ENCODE data around the gene SMCHD1. TPM values are rescaled to one million over a fixed set of nuclear protein-coding genes. Genes with fewer than 3 reads are reported as not detected.

Gene SMCHD1
- total and polyA plus RNA-seq, 3 experiments from 2014 or later, result 42.9 to 93.7 (median 89.5) TPM

DNA sequence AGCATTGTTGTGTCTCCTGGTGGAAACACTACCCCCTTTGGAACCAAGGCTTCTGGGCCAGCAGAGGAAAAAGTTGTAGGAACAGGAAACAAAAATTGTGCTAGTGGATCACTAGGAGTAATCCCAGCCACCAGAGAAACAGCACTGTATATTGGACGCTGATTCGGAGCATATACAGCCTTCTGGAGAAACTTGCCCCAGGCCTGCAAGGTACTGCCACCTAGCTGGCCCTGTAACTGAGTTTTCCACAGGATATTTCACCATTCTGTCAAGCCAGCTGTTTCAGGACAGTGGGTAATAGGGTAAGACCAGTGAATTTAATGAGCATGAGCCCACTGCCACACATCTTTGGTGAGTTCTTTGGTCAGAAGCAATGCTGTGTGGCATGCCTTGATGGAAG lies 166.2 kb downstream of the SMCHD1 start:
- Mint-ChIP-seq H3K4me1 (no peaks in the 10 kb centered on the region), H3K36me3 (peaks cover 0 to 4% (median 0%) of the 10 kb centered on the region in 3 donors), H3K9me3 (peaks cover 0 to 4% (median 0%) of the 10 kb centered on the region in 5 donors), H3K27me3 (no peaks in the 10 kb centered on the region), H3K27ac (no peak overlapping the region), H3K4me3 (no peak overlapping the region)
- H3K9me3 ChIP-seq (ENCODE audit: low read length), result no peaks in the 10 kb centered on the region
- no peak for DNase-seq
- CTCF ChIA-PET, result no interaction called here
- no peak overlapping the region for H3K27ac ChIP-seq (ENCODE audit: low read depth, low read length)
- no peaks in the 10 kb centered on the region for H3K36me3 ChIP-seq (ENCODE audit: insufficient read depth, low read length)
- POLR2A ChIA-PET, result no interaction called here
- H3K27me3 ChIP-seq (ENCODE audit: insufficient read depth, low read length, poor library complexity, severe bottlenecking), result no peaks in the 10 kb centered on the region
- H3K4me3 ChIP-seq (ENCODE audit: low read length), result no peak overlapping the region
- H3K4me1 ChIP-seq (ENCODE audit: insufficient read depth, low read length), result no peaks in the 10 kb centered on the region

- Histone ChIP-seq H3K9me3 (ENCODE audit: low read length) (no peaks in the 10 kb centered on the region), H3K27me3 (ENCODE audit: insufficient read depth, low read length, poor library complexity, severe bottlenecking) (no peaks in the 10 kb centered on the region), H3K4me1 (ENCODE audit: insufficient read depth, low read length) (no peaks in the 10 kb centered on the region), H3K4me3 (ENCODE audit: low read length) (no peak overlapping the region), H3K36me3 (ENCODE audit: insufficient read depth, low read length) (no peaks in the 10 kb centered on the region), H3K27ac (ENCODE audit: low read depth, low read length) (no peak overlapping the region)
- ChIA-PET POLR2A (no interaction called here), CTCF (no interaction called here)
- H3K9me3 Mint-ChIP-seq, result peaks cover 0 to 2% (median 0%) of the 10 kb centered on the region in 5 donors
- peak overlapping the region in 1 of 8 donors; percentile 17 for H3K27ac Mint-ChIP-seq
- no peak overlapping the region for H3K4me3 Mint-ChIP-seq
- H3K27me3 Mint-ChIP-seq, result no peaks in the 10 kb centered on the region
- no peaks in the 10 kb centered on the region for H3K4me1 Mint-ChIP-seq
- peaks cover 0 to 4% (median 0%) of the 10 kb centered on the region in 3 donors for H3K36me3 Mint-ChIP-seq
- DNase-seq, result no peak
These were observed 166.8 kb downstream of the SMCHD1 start for GRCh38 chr18:2822213-2822921.

DNA sequence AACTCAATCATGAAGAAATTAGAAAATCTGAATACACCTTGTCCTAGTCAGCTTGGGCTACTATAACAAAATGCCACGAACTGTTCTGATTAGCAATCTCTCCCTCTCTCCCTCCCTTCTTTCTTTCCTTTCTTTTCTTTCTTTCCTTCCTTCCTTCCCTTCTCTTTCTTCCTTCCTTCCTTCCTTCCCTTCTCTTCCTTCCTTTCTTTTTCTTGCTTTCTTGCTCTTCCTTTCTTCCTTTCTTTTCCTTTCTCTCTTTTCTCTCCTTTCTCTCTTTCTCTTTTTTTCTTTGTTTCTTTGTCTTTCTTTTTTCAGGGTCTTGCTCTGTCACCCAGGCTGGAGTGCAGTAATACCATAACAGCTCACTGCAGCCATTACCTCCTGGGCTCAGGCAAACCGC lies 167.7 kb downstream of the SMCHD1 start:
- CTCF ChIA-PET, result no interaction called here
- H3K27ac ChIP-seq (ENCODE audit: low read depth, low read length), result no peak overlapping the region
- Mint-ChIP-seq H3K4me3 (no peak overlapping the region), H3K4me1 (no peaks in the 10 kb centered on the region), H3K27me3 (no peaks in the 10 kb centered on the region), H3K36me3 (peaks cover 0 to 4% (median 0%) of the 10 kb centered on the region in 3 donors), H3K9me3 (peaks cover 0 to 2% (median 0%) of the 10 kb centered on the region in 5 donors), H3K27ac (peak overlapping the region in 1 of 8 donors; percentile 91)
- no peaks in the 10 kb centered on the region for H3K27me3 ChIP-seq (ENCODE audit: insufficient read depth, low read length, poor library complexity, severe bottlenecking)
- DNase-seq, result no peak
- H3K9me3 ChIP-seq (ENCODE audit: low read length), result no peaks in the 10 kb centered on the region
- no peaks in the 10 kb centered on the region for H3K4me1 ChIP-seq (ENCODE audit: insufficient read depth, low read length)
- H3K36me3 ChIP-seq (ENCODE audit: insufficient read depth, low read length), result no peaks in the 10 kb centered on the region
- no peak overlapping the region for H3K4me3 ChIP-seq (ENCODE audit: low read length)
- POLR2A ChIA-PET, result no interaction called here

- Histone ChIP-seq H3K9me3 (ENCODE audit: low read length) (no peaks in the 10 kb centered on the region), H3K27me3 (ENCODE audit: insufficient read depth, low read length, poor library complexity, severe bottlenecking) (no peaks in the 10 kb centered on the region), H3K4me3 (ENCODE audit: low read length) (no peak overlapping the region), H3K4me1 (ENCODE audit: insufficient read depth, low read length) (no peaks in the 10 kb centered on the region), H3K36me3 (ENCODE audit: insufficient read depth, low read length) (no peaks in the 10 kb centered on the region), H3K27ac (ENCODE audit: low read depth, low read length) (no peak overlapping the region)
- DNase-seq, result no peak
- H3K9me3 Mint-ChIP-seq, result no peaks in the 10 kb centered on the region
- no peaks in the 10 kb centered on the region for H3K27me3 Mint-ChIP-seq
- CTCF ChIA-PET, result no interaction called here
- no peak overlapping the region for H3K27ac Mint-ChIP-seq
- no peak overlapping the region for H3K4me3 Mint-ChIP-seq
- peaks cover 0 to under 1% (median 0%) of the 10 kb centered on the region in 3 donors for H3K36me3 Mint-ChIP-seq
- H3K4me1 Mint-ChIP-seq, result no peaks in the 10 kb centered on the region
- POLR2A ChIA-PET, result no interaction called here
These were observed 168.4 kb downstream of the SMCHD1 start for GRCh38 chr18:2823966-2824365.

DNA sequence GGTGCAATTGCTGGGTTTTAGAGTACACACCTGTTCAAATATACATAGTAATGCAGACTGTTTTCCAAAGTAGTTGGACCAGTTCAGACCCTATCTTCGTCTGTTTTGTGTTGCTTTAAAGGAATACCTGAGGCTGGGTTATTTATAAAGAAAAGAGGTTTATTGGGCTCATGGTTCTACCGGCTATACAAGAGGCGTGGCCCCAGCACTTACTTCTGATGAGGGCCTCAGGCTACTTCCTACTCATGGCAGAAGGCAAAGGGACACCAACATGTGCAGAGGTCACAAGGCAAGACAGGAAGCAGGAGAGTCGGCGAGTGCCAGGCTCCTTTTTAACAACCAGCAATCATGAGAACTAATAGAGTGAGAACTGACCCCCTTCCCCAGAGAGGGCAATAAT lies 169.3 kb downstream of the SMCHD1 start:
- no peaks in the 10 kb centered on the region for H3K4me1 ChIP-seq (ENCODE audit: insufficient read depth, low read length)
- H3K27ac Mint-ChIP-seq, result no peak overlapping the region
- H3K36me3 Mint-ChIP-seq, result no peaks in the 10 kb centered on the region
- POLR2A ChIA-PET, result no interaction called here
- H3K9me3 ChIP-seq (ENCODE audit: low read length), result no peaks in the 10 kb centered on the region
- H3K27me3 Mint-ChIP-seq, result no peaks in the 10 kb centered on the region
- no peak overlapping the region for H3K27ac ChIP-seq (ENCODE audit: low read depth, low read length)
- no peaks in the 10 kb centered on the region for H3K4me1 Mint-ChIP-seq
- CTCF ChIA-PET, result no interaction called here
- H3K36me3 ChIP-seq (ENCODE audit: insufficient read depth, low read length), result no peaks in the 10 kb centered on the region
- no peak overlapping the region for H3K4me3 Mint-ChIP-seq
- DNase-seq, result no peak
- no peaks in the 10 kb centered on the region for H3K9me3 Mint-ChIP-seq
- H3K27me3 ChIP-seq (ENCODE audit: insufficient read depth, low read length, poor library complexity, severe bottlenecking), result no peaks in the 10 kb centered on the region
- H3K4me3 ChIP-seq (ENCODE audit: low read length), result no peak overlapping the region

GRCh38 chr18:2825613-2826175 lies 170.2 kb downstream of the SMCHD1 start:
- no peaks in the 10 kb centered on the region for H3K4me1 ChIP-seq (ENCODE audit: insufficient read depth, low read length)
- Mint-ChIP-seq H3K36me3 (no peaks in the 10 kb centered on the region), H3K9me3 (no peaks in the 10 kb centered on the region), H3K27me3 (no peaks in the 10 kb centered on the region), H3K4me3 (no peak overlapping the region), H3K27ac (peak overlapping the region in 1 of 8 donors; percentile 76), H3K4me1 (no peaks in the 10 kb centered on the region)
- H3K27me3 ChIP-seq (ENCODE audit: insufficient read depth, low read length, poor library complexity, severe bottlenecking), result no peaks in the 10 kb centered on the region
- no peak for DNase-seq
- no peak overlapping the region for H3K4me3 ChIP-seq (ENCODE audit: low read length)
- ChIA-PET CTCF (no interaction called here), POLR2A (no interaction called here)
- no peak overlapping the region for H3K27ac ChIP-seq (ENCODE audit: low read depth, low read length)
- no peaks in the 10 kb centered on the region for H3K36me3 ChIP-seq (ENCODE audit: insufficient read depth, low read length)
- H3K9me3 ChIP-seq (ENCODE audit: low read length), result no peaks in the 10 kb centered on the region

DNA sequence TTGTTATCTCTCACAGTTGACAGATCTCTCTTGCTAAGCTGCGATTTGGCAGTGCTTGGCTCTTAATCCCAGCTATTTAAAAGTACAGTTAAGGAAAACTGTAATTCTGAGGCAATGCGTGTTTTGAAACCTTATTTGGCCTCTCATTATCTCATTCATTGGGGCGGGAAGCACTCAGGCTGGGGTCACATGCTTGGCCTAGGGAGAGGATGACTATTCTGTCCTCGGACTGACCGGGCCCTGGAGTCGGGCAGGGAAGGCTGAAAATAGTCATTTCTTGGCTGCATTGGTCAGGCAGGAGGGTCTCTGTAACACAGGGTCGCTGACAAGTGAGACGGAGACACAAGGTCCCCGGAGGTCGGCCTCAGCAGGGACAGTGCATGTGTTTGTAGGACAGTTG lies 171.1 kb downstream of the SMCHD1 start:
- ChIA-PET POLR2A (no interaction called here), CTCF (no interaction called here)
- Histone ChIP-seq H3K9me3 (ENCODE audit: low read length) (no peaks in the 10 kb centered on the region), H3K36me3 (ENCODE audit: insufficient read depth, low read length) (no peaks in the 10 kb centered on the region), H3K4me3 (ENCODE audit: low read length) (no peak overlapping the region), H3K4me1 (ENCODE audit: insufficient read depth, low read length) (no peaks in the 10 kb centered on the region), H3K27me3 (ENCODE audit: insufficient read depth, low read length, poor library complexity, severe bottlenecking) (no peaks in the 10 kb centered on the region), H3K27ac (ENCODE audit: low read depth, low read length) (no peak overlapping the region)
- no peaks in the 10 kb centered on the region for H3K4me1 Mint-ChIP-seq
- no peaks in the 10 kb centered on the region for H3K9me3 Mint-ChIP-seq
- H3K4me3 Mint-ChIP-seq, result no peak overlapping the region
- DNase-seq, result no peak
- H3K27ac Mint-ChIP-seq, result no peak overlapping the region
- peaks cover 0 to 4% of the 10 kb centered on the region in 2 donors for H3K27me3 Mint-ChIP-seq
- no peaks in the 10 kb centered on the region for H3K36me3 Mint-ChIP-seq

DNA sequence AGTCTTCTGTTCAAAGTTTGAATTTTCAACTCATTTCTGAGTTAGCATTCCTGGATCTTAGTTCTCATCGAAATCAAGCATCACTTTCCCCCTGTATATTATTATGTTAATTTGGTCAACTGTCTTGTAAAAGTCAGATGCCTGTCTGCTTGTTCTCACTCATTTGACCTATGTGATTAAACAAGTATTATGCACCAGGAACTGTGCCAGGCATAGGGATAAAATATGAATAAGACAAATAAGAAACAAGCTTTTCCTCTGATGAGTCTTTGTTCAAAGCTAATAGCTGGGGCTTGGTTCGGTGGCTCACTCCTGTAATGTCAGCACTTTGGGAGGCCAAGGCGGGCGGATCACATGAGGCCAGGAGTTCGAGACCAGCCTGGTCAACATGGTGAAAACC lies 171.5 kb downstream of the SMCHD1 start:
- H3K9me3 Mint-ChIP-seq, result no peaks in the 10 kb centered on the region
- no peak overlapping the region for H3K27ac Mint-ChIP-seq
- H3K4me3 ChIP-seq (ENCODE audit: low read length), result no peak overlapping the region
- no peaks in the 10 kb centered on the region for H3K9me3 ChIP-seq (ENCODE audit: low read length)
- peaks cover 0 to 4% of the 10 kb centered on the region in 2 donors for H3K27me3 Mint-ChIP-seq
- no peak for DNase-seq
- no peaks in the 10 kb centered on the region for H3K36me3 ChIP-seq (ENCODE audit: insufficient read depth, low read length)
- no peaks in the 10 kb centered on the region for H3K27me3 ChIP-seq (ENCODE audit: insufficient read depth, low read length, poor library complexity, severe bottlenecking)
- H3K27ac ChIP-seq (ENCODE audit: low read depth, low read length), result no peak overlapping the region
- CTCF ChIA-PET, result no interaction called here
- no peaks in the 10 kb centered on the region for H3K4me1 ChIP-seq (ENCODE audit: insufficient read depth, low read length)
- no peaks in the 10 kb centered on the region for H3K36me3 Mint-ChIP-seq
- H3K4me1 Mint-ChIP-seq, result no peaks in the 10 kb centered on the region
- POLR2A ChIA-PET, result no interaction called here
- H3K4me3 Mint-ChIP-seq, result no peak overlapping the region

All from CD8-positive, alpha-beta memory T cell (primary cell).